ENCODE data around the gene STOML1. TPM values are rescaled to one million over a fixed set of nuclear protein-coding genes. Genes with fewer than 3 reads are reported as not detected.

Gene STOML1
- total RNA-seq, 1 experiment from 2014 or later: 5.0 TPM

GRCh38 chr15:74008901-74009300 lies 16.8 kb upstream of the STOML1 start:
- ChIA-PET CTCF (no interaction called here), POLR2A (no interaction called here)
- ATAC-seq: no peak

More at GRCh38 chr15:74008901-74009300, 16.8 kb upstream of the STOML1 start:
- Histone ChIP-seq H3K27ac (ENCODE audit: low read depth, low read length) (no peak overlapping the region), H3K4me3 (replicated peaks in 1 of 2; ENCODE audit: low read depth in 1 of 2, low read length in 2 of 2) (no peak overlapping the region), H3K9me3 (ENCODE audit: control insufficient read depth in 1 of 2, insufficient read depth in 1 of 2, low read depth in 1 of 2, low read length in 2 of 2) (peaks cover 0 to 6% of the 10 kb centered on the region in 2 experiments; a peak in 1 of 4 replicates), H3K27me3 (ENCODE audit: insufficient read depth, low read length) (no peaks in the 10 kb centered on the region), H4K20me1 (ENCODE audit: insufficient read depth) (no peaks in the 10 kb centered on the region), H3K4me2 (ENCODE audit: low read length) (no peak overlapping the region), H3K4me1 (ENCODE audit: control insufficient read depth in 1 of 2, insufficient read depth in 2 of 2, low read length in 2 of 2) (no peaks in the 10 kb centered on the region; a peak in 1 of 4 replicates), H3K36me3 (ENCODE audit: control insufficient read depth in 1 of 2, insufficient read depth in 2 of 2, low read length in 2 of 2) (peaks cover 2 to 6% of the 10 kb centered on the region in 2 experiments; a peak in 2 of 4 replicates), H3K9me2 (ENCODE audit: insufficient read depth) (no peaks in the 10 kb centered on the region), H2AFZ (ENCODE audit: low read depth, low read length, poor library complexity, severe bottlenecking) (no peak overlapping the region), H3K9ac (ENCODE audit: low read length) (no peak overlapping the region), H3K79me2 (ENCODE audit: insufficient read depth, low read length) (0 out of 2 replicates have a peak, but pooled peaks cover 5% of the 10 kb centered on the region)
- RAD21 ChIA-PET (ENCODE audit: low non-redundant PET in 1 of 2, low total read pairs in 2 of 2, uncharacterized antibody in 2 of 2, unreplicated experiment in 2 of 2): no interaction called here
- intact Hi-C loops (cut with micrococcal nuclease): no loop called here
- no TSS peak for BruUV-seq (replicated peaks)
- TF ChIP-seq CTCF (IDR thresholded peaks at IDR 0.05 in 2 of 3, conservative IDR thresholded peaks at IDR 0.05 in 1 of 3; ENCODE audit: borderline replicate concordance in 1 of 3, insufficient read depth in 1 of 3, low read depth in 2 of 3, low read length in 2 of 3) (no peak), EGR1 (IDR thresholded peaks at IDR 0.05; ENCODE audit: low read depth) (no peak), JUND (IDR thresholded peaks at IDR 0.05) (no peak), FOSL1 (IDR thresholded peaks at IDR 0.05; ENCODE audit: low read depth) (no peak), ZNF274 (IDR thresholded peaks at IDR 0.05; ENCODE audit: low read depth, low read length) (no peak), POLR2AphosphoS5 (IDR thresholded peaks at IDR 0.05; ENCODE audit: low read depth, low read length) (no peak), TCF7L2 (IDR thresholded peaks at IDR 0.05; ENCODE audit: borderline replicate concordance, extremely low read depth, insufficient read depth, insufficient read length) (no peak), SIN3A (IDR thresholded peaks at IDR 0.05; ENCODE audit: low read depth) (no peak)
- DNase-seq (ENCODE audit: low read depth, low spot score): no peak

All from HCT116 (cell line).